ENCODE data around the gene SULT2B1.
A peak's percentile ranks its signal among the peaks of the same experiment; 100 is the strongest.

Gene SULT2B1

GRCh38 chr19:48600679-48601417 lies 48.9 kb downstream of the SULT2B1 start:
- no peak for DNase-seq (ENCODE audit: low spot score)

- no peak for DNase-seq (ENCODE audit: low spot score)
Observed at GRCh38 chr19:48603001-48603400, 51.0 kb downstream of the SULT2B1 start.

- no peak for DNase-seq (ENCODE audit: low spot score)
Observed at GRCh38 chr19:48603449-48603848, 51.5 kb downstream of the SULT2B1 start.

GRCh38 chr19:48603850-48604249 lies 51.9 kb downstream of the SULT2B1 start:
- DNase-seq (ENCODE audit: low spot score): no peak

- DNase-seq (ENCODE audit: low spot score): no peak
Observed at GRCh38 chr19:48606463-48607358, 54.7 kb downstream of the SULT2B1 start, which contains the start of gene SPACA4. TSS of gene SPACA4 (plus strand) at chr19:48606742. CDS start at chr19:48606979, 237 bp downstream.

- no peak for DNase-seq (ENCODE audit: low spot score)
Observed at GRCh38 chr19:48607359-48607755, 55.4 kb downstream of the SULT2B1 start.

GRCh38 chr19:48608798-48609263 lies 56.9 kb downstream of the SULT2B1 start:
- DNase-seq (ENCODE audit: low spot score): peak; percentile 81

GRCh38 chr19:48609571-48610108 lies 57.7 kb downstream of the SULT2B1 start:
- DNase-seq (ENCODE audit: low spot score): no peak

GRCh38 chr19:48611872-48612271 lies 59.9 kb downstream of the SULT2B1 start:
- no peak for DNase-seq (ENCODE audit: low spot score)

GRCh38 chr19:48613024-48613851 lies 61.3 kb downstream of the SULT2B1 start:
- DNase-seq (ENCODE audit: low spot score): no peak

GRCh38 chr19:48613852-48614435 lies 62.0 kb downstream of the SULT2B1 start:
- no peak for DNase-seq (ENCODE audit: low spot score)

- no peak for DNase-seq (ENCODE audit: low spot score)
Observed at GRCh38 chr19:48614436-48615230, 62.7 kb downstream of the SULT2B1 start, which contains the start of gene FAM83E. TSS of gene FAM83E (minus strand) at chr19:48615076. CDS start at chr19:48613372, 1,704 bp downstream.

- DNase-seq (ENCODE audit: low spot score): no peak
Observed at GRCh38 chr19:48615231-48616040, 63.5 kb downstream of the SULT2B1 start.

GRCh38 chr19:48616041-48616436 lies 64.1 kb downstream of the SULT2B1 start:
- no peak for DNase-seq (ENCODE audit: low spot score)

- no peak for DNase-seq (ENCODE audit: low spot score)
Observed at GRCh38 chr19:48616491-48617056, 64.6 kb downstream of the SULT2B1 start.

GRCh38 chr19:48617146-48617937 lies 65.4 kb downstream of the SULT2B1 start:
- no peak for DNase-seq (ENCODE audit: low spot score)

- no peak for DNase-seq (ENCODE audit: low spot score)
Observed at GRCh38 chr19:48618278-48618915, 66.4 kb downstream of the SULT2B1 start.

Measured in germinal center (tissue), 1 donor.